ENCODE results near the gene MAP2K2.

Gene MAP2K2

DNA sequence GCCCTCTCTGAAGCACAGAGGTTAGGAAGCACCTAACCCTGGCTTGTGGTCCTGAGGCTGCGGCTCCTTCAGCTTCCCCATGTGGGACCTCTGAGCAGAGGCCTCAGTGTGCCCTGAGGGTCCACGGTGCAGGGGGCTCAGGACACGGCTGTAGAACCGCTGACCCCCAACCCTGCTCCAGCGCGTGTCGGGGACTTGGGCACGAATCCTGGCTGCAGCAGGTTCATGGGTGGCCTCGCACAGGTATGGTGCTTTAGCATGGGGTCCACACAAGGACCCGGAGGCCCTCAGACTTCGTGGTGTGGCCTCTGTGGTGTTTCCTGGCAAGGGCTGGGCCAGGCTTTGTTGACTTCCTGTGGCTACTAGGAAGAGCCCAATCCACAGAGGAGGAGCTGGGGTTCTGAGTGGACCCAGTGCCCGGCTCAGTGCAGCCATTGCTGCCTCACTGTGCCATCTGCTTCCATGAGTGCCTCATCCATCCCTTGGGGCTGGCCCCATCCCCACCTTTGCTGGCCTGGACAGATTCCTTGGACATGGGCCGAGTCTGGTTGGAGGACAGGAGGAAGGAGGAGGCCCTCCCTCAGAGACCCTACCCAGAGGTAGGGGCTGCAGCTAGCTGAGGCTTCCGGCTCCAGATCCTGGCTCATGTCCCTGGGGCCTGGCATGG, 81.7 kb downstream of the MAP2K2 start:
- DNase-seq: no peak

Data from NCI-H226 (cell line).